ENCODE results near the gene INO80D. TPM values are rescaled to one million over a fixed set of nuclear protein-coding genes. Genes with fewer than 3 reads are reported as not detected.
"Not testable (repeated sequence)": the region's sequence is repeated elsewhere in the genome, so short reads cannot be mapped to it uniquely, and the experiment has no call there.

The INO80D gene
- total and polyA plus RNA-seq, 8 donors, result 9.9 to 21.9 (median 12.3) TPM

DNA sequence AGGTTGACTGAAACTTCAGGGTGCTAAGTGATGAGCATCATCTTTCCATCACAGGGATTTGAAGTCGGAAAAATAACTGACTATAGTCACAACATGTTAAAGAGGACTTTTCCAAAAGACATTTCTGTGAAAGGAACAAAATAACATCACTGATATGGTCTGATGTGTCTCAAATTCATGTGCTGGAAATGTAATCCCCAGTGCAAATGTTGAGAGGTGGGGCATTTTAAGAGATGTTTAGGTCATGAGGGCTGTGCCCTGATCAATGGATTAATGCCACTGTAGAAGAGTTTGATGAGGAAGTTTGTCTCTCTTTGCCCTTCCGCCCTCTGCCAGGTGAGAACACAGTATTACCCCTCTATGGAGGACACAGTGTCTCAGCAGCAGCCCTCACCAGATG is 95.9 kb downstream of the INO80D start:
- TF ChIP-seq, protein P1, sequence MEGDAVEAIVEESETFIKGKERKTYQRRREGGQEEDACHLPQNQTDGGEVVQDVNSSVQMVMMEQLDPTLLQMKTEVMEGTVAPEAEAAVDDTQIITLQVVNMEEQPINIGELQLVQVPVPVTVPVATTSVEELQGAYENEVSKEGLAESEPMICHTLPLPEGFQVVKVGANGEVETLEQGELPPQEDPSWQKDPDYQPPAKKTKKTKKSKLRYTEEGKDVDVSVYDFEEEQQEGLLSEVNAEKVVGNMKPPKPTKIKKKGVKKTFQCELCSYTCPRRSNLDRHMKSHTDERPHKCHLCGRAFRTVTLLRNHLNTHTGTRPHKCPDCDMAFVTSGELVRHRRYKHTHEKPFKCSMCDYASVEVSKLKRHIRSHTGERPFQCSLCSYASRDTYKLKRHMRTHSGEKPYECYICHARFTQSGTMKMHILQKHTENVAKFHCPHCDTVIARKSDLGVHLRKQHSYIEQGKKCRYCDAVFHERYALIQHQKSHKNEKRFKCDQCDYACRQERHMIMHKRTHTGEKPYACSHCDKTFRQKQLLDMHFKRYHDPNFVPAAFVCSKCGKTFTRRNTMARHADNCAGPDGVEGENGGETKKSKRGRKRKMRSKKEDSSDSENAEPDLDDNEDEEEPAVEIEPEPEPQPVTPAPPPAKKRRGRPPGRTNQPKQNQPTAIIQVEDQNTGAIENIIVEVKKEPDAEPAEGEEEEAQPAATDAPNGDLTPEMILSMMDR (IDR thresholded peaks at IDR 0.05), result no peak
- DNase-seq (no peak), ATAC-seq (no peak)
- Histone ChIP-seq H3K4me3 (no peak overlapping the region), H3K27ac (no peak overlapping the region), H3K4me1 (no peaks in the 10 kb centered on the region), H3K27me3 (no peaks in the 10 kb centered on the region), H3K36me3 (peaks cover 0 to 15% of the 10 kb centered on the region in 2 donors), H3K9me3 (no peaks in the 10 kb centered on the region)
- intact Hi-C loops (cut with DNase I), result no loop called here

DNA sequence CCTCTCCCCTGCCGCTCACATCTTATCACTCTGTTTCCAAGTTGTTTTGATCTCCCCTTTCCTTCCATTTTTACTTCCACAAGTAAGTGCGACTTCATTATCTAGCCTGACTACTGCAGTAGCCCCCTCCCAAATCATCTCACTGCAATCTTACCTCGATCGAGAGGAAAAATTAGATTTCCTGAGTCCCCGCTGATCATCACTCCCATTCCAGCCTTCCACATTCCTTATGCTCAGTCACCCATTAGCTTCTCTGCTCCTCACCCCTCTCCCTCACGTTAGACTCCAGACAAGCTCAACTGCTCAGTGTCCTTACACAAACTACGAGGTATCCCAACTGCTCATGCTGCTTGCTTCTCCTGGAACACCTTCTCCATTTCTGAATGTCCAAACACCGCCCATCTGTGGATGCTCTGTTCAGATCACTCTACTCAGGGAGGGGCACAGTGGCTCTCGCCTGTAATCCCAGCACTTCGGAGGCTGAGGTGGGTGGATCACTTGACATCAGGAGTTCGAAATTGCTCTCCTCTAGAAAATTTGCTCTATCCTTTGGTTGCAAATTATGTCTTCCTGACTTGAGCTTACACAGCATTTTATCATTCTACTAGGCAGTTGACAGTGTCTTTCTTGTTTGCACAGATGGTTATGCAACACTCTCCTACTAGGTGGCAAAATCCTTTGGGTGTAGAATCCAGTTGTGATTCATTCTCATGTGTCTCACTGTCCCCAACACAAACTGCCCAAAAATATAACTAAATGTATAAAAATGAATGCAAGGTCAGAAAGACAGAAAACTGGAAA is 96.5 kb downstream of the INO80D start:
- DNase-seq (no peak), ATAC-seq (no peak)
- H3K9me3 ChIP-seq, result no peaks in the 10 kb centered on the region
- no peak overlapping the region for H3K4me3 ChIP-seq
- H3K4me1 ChIP-seq, result no peaks in the 10 kb centered on the region
- peaks cover 0 to 15% of the 10 kb centered on the region in 2 donors for H3K36me3 ChIP-seq
- H3K27ac ChIP-seq, result no peak overlapping the region
- H3K27me3 ChIP-seq, result no peaks in the 10 kb centered on the region
- TF ChIP-seq, protein P1 (IDR thresholded peaks at IDR 0.05), result no peak
- intact Hi-C loops (cut with DNase I), result no loop called here

DNA sequence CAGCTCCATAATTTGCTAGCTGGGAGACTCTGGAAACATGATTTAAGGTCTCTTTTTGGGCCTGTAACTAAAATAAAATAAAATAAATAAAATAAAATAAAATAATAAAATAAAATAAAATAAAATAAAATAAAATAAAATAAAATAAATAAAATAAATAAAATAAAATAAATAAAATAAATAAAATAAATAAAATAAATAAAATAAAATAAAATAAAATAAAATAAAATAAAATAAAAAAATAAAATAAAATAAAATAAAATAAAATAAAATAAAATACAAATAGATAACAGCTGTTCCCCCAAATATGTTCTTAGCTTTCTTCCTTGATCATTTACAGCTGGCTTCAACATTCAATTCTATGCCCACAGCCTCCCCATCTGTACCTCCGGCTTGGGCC is 97.3 kb downstream of the INO80D start:
- peaks cover 0 to 15% of the 10 kb centered on the region in 2 donors for H3K36me3 ChIP-seq
- H3K27ac ChIP-seq; ATAC-seq; H3K4me3 ChIP-seq; DNase-seq; H3K27me3 ChIP-seq; H3K9me3 ChIP-seq; H3K4me1 ChIP-seq; intact Hi-C loops (cut with DNase I): not testable (repeated sequence)

DNA sequence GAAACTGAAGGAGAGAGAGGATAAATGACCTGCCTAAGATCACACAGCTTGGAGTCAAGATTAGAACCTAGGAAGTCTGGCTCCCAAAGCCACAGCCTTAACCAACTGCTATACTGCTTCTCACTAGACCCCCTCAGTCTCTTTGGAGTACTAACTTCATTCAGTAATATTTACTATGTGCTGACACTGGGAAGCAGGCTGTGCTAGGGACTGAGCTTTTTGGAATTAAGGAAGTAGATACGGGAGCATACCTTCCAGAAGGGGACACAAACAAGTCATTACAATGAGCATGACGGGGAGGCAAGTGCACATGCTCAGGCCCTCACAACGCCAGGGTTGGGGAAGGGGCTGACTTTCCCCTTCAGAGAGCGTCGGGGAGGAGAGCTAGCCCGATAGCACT is 97.7 kb downstream of the INO80D start:
- no peaks in the 10 kb centered on the region for H3K27me3 ChIP-seq
- TF ChIP-seq, protein P1 (IDR thresholded peaks at IDR 0.05), result no peak
- no peaks in the 10 kb centered on the region for H3K9me3 ChIP-seq
- H3K27ac ChIP-seq, result no peak overlapping the region
- ATAC-seq (no peak), DNase-seq (no peak)
- intact Hi-C loops (cut with DNase I), result no loop called here
- H3K36me3 ChIP-seq, result peaks cover 0 to 15% of the 10 kb centered on the region in 2 donors
- H3K4me1 ChIP-seq, result no peaks in the 10 kb centered on the region
- no peak overlapping the region for H3K4me3 ChIP-seq

DNA sequence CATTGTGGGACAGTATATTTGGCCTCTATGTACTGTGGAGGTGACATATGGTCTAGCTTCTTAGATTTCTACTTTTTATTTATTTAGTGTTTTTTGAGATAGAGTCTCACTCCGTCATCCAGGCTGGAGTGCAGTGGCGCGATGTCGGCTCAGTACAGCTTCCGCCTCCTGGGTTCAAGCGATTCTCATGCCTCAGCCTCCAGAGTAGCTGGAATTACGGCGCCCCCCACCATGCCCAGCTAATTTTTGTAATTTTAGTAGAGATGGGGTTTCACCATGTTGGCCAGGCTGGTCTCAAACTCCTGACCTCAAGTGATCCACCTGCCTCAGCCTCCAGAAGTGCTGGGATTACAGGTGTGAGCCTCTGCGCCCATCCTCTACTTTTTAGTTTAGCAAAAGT is 99.6 kb downstream of the INO80D start:
- H3K4me1 ChIP-seq; H3K27me3 ChIP-seq; intact Hi-C loops (cut with DNase I); H3K4me3 ChIP-seq; DNase-seq; H3K27ac ChIP-seq; H3K36me3 ChIP-seq; ATAC-seq; H3K9me3 ChIP-seq: not testable (repeated sequence)

DNA sequence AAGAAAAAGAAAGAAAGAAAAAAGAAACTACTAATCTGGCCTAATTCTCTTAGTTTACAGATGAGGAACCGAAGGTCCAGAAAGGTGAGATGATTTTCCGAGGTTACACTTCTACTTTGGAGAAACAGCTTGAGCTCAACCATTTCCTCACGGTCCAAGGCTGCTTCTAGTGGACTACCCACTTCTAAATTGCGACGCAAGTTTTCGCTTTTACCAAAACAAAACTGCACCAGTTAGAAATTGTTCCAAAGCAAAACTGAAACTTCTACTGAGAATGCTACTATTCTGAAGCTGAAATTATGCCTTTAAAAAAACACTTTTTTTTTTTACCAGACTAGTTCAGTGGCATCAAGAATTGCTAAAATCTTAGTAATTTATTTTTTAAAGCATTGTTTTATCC is 101.6 kb downstream of the INO80D start:
- intact Hi-C loops (cut with DNase I), result no loop called here
- Histone ChIP-seq H3K36me3 (no peaks in the 10 kb centered on the region), H3K9me3 (no peaks in the 10 kb centered on the region), H3K4me1 (no peaks in the 10 kb centered on the region), H3K27me3 (no peaks in the 10 kb centered on the region), H3K27ac (no peak overlapping the region), H3K4me3 (no peak overlapping the region)
- DNase-seq (no peak), ATAC-seq (no peak)
- TF ChIP-seq, protein P1 (IDR thresholded peaks at IDR 0.05), result no peak

Measured in left lung (tissue), 10 donors.